Measurements from ENCODE around the gene LONRF2. TPM values are rescaled to one million over a fixed set of nuclear protein-coding genes. Genes with fewer than 3 reads are reported as not detected.

LONRF2 gene
- polyA plus RNA-seq, 1 donor (not counting 4 experiments of a cell fraction or from before 2014, with no cell fraction given) = not detected

- Histone ChIP-seq H3K9ac (ENCODE audit: control insufficient read depth, extremely low read depth, insufficient read depth, low read length) (no peak overlapping the region), H2AFZ (ENCODE audit: control insufficient read depth, low read length) (no peak overlapping the region), H3K4me2 (ENCODE audit: control insufficient read depth, extremely low read depth, insufficient read depth, low read depth, low read length) (no peak overlapping the region), H3K9me1 (ENCODE audit: control insufficient read depth, extremely low read depth, insufficient read depth, low read length) (no peaks in the 10 kb centered on the region), H3K9me3 (ENCODE audit: control insufficient read depth, low read depth, low read length) (no peaks in the 10 kb centered on the region), H3K79me2 (ENCODE audit: control insufficient read depth, insufficient read depth, low read length) (no peaks in the 10 kb centered on the region), H4K20me1 (ENCODE audit: control insufficient read depth, extremely low read depth, insufficient read depth, low read length) (no peaks in the 10 kb centered on the region), H3K4me1 (ENCODE audit: control insufficient read depth, extremely low read depth, insufficient read depth, low read length) (no peaks in the 10 kb centered on the region), H3K36me3 (ENCODE audit: control insufficient read depth in 2 of 2, extremely low read depth in 1 of 2, insufficient read depth in 2 of 2, low read length in 2 of 2) (no peaks in the 10 kb centered on the region), H3K4me3 (ENCODE audit: control insufficient read depth in 2 of 3, extremely low read depth in 1 of 3, insufficient read depth in 2 of 3, low read depth in 1 of 3, low read length in 3 of 3) (no peak overlapping the region), H3K27me3 (ENCODE audit: control insufficient read depth, extremely low read depth, insufficient read depth, low read length) (peaks cover 1% of the 10 kb centered on the region), H3K27ac (ENCODE audit: control insufficient read depth, insufficient read depth, low read length) (no peak overlapping the region)
- dilution Hi-C loops (cut with MboI; ENCODE audit: extremely low pct_ligation_motif_present, low sequenced_read_pairs) = no loop called here
- TF ChIP-seq CTCF (optimal IDR thresholded peaks at IDR 0.05 in 1 of 3, IDR thresholded peaks at IDR 0.05 in 1 of 3, conservative IDR thresholded peaks at IDR 0.05 in 1 of 3; ENCODE audit: extremely low read depth in 1 of 3, insufficient read depth in 2 of 3, low read length in 3 of 3) = no peak
- TF ChIP-seq EZH2 (IDR thresholded peaks at IDR 0.05; ENCODE audit: low read length) = no peak
- DNase-seq (ENCODE audit: low read depth, low spot score) = no peak
- FAIRE-seq = no peak
These were observed 45.6 kb downstream of the LONRF2 start for GRCh38 chr2:100276716-100277115.

GRCh38 chr2:100275200-100275589 lies 47.1 kb downstream of the LONRF2 start:
- H3K9ac ChIP-seq (ENCODE audit: control insufficient read depth, extremely low read depth, insufficient read depth, low read length) = no peak overlapping the region
- dilution Hi-C loops (cut with MboI; ENCODE audit: extremely low pct_ligation_motif_present, low sequenced_read_pairs) = no loop called here
- no peaks in the 10 kb centered on the region for H3K36me3 ChIP-seq (ENCODE audit: control insufficient read depth in 2 of 2, extremely low read depth in 1 of 2, insufficient read depth in 2 of 2, low read length in 2 of 2)
- H4K20me1 ChIP-seq (ENCODE audit: control insufficient read depth, extremely low read depth, insufficient read depth, low read length) = no peaks in the 10 kb centered on the region
- no peaks in the 10 kb centered on the region for H3K79me2 ChIP-seq (ENCODE audit: control insufficient read depth, insufficient read depth, low read length)
- no peak for DNase-seq (ENCODE audit: low read depth, low spot score)
- H3K27me3 ChIP-seq (ENCODE audit: control insufficient read depth, extremely low read depth, insufficient read depth, low read length) = no peaks in the 10 kb centered on the region
- H3K27ac ChIP-seq (ENCODE audit: control insufficient read depth, insufficient read depth, low read length) = no peak overlapping the region
- no peak overlapping the region for H3K4me2 ChIP-seq (ENCODE audit: control insufficient read depth, extremely low read depth, insufficient read depth, low read depth, low read length)
- no peak for TF ChIP-seq EZH2 (IDR thresholded peaks at IDR 0.05; ENCODE audit: low read length)
- TF ChIP-seq CTCF (optimal IDR thresholded peaks at IDR 0.05 in 1 of 3, IDR thresholded peaks at IDR 0.05 in 1 of 3, conservative IDR thresholded peaks at IDR 0.05 in 1 of 3; ENCODE audit: extremely low read depth in 1 of 3, insufficient read depth in 2 of 3, low read length in 3 of 3) = no peak
- FAIRE-seq = no peak
- no peaks in the 10 kb centered on the region for H3K9me3 ChIP-seq (ENCODE audit: control insufficient read depth, low read depth, low read length)
- H2AFZ ChIP-seq (ENCODE audit: control insufficient read depth, low read length) = no peak overlapping the region
- H3K4me3 ChIP-seq (ENCODE audit: control insufficient read depth in 2 of 3, extremely low read depth in 1 of 3, insufficient read depth in 2 of 3, low read depth in 1 of 3, low read length in 3 of 3) = no peak overlapping the region
- H3K9me1 ChIP-seq (ENCODE audit: control insufficient read depth, extremely low read depth, insufficient read depth, low read length) = no peaks in the 10 kb centered on the region
- no peaks in the 10 kb centered on the region for H3K4me1 ChIP-seq (ENCODE audit: control insufficient read depth, extremely low read depth, insufficient read depth, low read length)

Measured in keratinocyte (primary cell).